ENCODE data around the gene TGM3.

Gene TGM3

DNA sequence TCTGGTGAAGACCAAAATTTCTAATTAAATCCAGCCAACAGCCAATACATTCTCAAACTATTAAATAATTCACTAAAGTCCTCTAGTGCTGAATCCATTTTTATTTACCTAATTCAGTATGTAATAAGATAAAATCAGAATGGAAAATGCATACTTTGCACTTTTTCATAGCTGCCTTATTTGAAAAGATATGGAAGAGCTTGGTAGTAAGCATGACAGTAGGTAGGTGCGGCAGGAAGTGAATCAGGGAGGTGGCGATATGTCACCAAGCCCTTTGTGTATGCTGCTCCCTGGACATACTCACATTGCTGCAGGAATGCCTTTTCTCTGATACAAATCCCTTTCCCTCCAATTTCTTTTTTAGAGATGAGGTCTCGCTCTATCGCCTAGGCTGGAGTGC lies 10.2 kb upstream of the TGM3 start:
- no peak for DNase-seq

DNA sequence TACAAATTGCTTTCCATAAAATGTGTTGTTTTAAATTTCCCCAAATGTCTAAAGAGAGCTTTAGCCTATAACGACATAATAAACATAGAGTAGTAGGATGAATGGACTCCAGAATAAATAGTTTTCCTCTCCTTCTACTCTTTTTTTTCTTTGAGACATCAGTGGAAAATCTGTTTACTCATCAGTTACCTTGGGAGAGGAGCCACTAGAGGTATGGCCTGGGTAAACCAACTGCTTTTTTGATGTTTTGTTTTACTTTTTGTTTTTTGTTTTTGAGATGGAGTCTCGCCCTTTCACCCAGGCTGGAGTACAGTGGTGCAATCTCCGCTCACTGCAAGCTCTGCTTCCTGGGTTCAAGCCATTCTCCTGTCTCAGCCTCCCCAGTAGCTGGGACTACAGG lies 8.3 kb upstream of the TGM3 start:
- no peak for DNase-seq

DNA sequence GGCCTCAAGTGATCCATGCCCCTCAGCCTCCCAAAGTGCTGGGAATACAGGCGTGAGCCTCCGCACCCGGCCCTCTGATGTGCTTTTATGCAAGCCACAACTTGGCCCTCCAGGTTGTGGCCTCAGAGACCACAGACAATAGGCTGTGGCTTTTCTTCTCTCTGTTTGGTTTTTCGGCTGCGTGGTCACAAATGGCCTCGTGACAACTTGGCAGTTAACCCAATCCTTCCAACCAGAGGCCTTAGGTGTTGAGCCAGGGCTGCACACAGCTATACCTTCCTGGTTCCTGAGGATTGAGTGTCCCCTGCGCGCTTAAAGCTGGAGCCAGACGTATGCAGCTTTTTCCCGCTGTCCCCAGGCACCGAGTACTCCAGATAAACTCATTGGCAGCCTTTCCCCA lies 6.3 kb upstream of the TGM3 start:
- no peak for DNase-seq

DNA sequence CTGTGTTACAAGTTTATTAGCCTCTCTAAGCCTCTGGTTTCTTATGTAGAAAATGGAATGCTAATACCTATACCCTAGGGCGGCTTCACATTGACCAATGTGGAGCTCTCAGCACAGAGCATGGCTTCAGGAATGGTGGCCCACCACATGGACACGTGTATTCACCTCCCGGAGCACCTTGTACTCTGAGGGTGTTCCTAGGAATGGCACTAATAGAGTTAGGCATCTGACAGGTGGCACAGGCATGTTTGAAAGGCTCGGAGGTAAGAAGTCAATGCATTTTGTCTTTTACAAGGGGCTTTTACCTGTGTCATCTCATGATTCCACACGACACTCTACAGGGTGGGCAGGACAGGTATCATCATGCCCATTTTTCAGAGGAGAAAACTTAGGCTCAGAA lies 5.3 kb upstream of the TGM3 start:
- no peak for DNase-seq

DNA sequence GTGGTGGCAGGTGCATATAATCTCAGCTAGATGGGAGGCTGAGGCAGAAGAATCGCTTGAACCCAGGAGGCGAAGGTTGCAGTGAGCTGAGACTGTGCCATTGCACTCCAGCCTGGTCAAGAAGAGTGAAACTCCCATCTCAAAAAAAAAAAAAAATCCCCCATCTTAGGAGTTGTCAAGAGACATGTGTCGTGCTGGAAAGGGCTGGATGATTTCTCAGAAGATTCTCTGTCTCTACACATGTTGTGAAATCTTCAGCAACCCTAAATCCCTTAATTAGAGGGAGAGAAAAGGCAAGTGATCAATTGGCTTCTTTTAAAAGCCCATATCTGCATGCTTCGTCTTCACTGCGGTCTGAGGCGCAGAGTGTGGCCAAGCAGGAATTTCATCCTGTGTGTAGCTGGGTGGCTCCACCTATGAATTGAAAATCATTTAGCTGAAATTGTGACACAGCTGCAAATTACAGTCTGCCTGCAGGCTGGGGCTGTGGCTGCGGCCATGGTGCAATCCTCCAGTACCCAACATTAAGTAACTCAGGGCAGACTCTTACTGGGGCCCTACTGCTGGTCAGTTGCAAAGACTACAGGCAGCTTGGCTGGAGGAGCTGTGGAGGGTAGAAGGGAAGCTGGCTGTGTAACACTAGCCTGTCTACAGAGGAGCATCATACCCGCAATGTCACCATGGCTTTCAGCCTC lies 3.2 kb upstream of the TGM3 start:
- DNase-seq = no peak

DNA sequence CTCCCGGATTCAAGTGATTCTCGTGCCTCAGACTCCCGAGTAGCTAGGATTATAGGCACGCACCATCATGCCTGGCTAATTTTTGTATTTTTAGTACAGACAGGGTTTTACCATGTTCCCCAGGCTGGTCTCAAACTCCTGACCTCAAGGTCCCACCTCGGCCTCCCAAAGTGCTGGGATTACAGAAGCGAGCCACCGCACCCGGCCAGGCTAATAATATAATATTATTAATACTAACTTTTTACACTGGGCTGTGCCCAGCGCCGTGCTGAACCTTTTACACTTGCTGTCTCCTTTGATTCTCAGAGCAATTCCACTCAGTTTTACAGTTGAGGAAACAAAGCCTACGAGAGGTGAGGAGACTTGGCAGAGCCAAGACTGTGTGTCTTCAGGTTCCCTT lies 2.3 kb upstream of the TGM3 start:
- no peak for DNase-seq

DNA sequence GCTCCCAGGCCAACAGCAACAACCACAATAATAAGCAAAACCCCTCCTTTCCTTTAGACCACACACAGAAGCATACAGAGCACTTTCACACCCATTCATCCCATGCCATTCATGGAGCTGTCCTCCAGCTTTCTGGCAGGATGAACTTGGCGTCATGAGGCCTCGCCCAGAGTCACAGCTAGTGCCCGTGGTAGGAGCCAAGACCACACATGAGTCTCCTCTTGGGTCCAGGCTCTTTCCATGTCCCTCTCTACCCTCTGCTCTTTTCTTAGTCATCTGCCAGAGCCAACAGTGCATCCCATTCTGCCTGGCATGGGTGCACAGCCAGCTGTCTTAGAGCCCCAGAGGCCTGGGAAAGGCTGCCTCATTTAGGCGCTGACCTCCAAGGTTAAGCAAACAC lies 1.8 kb upstream of the TGM3 start:
- DNase-seq = no peak

DNA sequence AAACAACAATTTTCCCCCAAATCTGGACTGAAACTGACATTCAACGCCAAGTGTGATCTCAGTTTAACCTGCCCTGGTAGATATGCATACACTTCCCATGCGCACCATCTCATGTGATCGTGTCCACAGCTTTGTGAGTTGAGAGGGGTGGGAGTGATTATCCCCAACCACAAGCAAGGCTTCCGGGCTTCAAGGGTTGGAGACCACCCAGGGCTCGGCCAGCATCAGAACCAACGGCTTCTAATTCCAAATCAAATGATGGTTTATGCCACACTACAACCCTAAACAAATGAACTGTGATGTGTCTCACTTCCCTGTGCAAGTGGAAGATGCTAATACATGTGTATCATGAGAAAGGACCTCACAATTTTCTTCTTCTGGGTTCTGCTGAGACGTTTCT lies 515 bp upstream of the TGM3 start:
- no peak for DNase-seq

DNA sequence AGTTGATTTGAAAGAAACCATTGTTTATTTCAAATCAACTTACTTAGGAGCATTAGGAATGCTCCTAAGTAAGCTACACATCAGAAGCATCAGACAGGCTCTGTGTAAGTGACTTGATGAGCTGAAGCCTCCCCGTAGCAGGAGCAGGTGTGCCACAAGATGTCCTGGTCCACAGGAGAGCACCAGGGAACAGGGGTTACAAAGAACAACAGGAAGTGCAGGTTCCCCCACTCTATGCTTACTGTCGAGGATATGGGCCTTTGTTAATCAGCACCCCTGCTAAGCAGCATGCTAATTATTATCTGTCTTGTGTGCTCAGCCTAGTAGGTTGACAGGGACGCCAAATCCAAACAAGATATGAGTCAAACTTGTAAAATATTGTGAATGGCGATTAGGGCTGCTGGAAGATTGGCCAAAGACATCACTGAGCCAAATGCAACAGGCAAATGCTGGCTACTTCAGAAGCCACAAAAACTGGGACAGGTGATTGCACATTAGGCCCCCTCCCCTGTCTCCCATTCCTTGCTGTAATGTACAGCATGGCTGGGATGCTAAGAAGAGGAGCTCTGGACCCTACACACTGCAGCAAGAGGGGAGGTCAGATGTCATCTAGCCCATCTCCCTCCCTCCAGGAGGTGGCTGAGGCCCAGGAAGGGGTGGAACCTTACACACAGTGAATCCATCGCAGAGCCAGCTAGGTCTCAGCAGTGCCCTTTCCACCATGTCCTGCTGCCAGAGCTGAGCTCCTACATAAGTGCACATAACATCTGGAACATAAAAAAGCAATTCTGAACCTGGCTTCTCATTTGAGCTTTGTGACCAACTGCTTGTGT lies 939 bp downstream of the TGM3 start:
- no peak for DNase-seq

DNA sequence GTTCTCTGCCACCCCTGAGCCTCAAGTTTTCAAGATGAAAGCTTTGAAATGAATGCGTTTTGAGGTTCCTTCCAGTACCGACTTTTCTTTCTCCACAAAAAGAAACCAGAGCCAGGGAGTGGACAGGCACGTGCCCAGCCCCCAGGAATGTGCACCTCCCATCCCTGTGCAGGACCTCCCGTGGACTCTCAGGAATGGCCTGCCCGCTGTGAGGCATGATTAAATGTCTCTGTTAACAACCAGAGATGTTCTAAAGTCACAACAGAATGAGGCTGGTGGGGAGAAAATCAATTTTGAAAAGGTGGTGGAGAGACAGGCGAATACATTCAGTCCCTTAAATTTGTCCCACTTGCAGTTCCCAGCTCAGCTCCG lies 1.5 kb downstream of the TGM3 start:
- no peak for DNase-seq

DNA sequence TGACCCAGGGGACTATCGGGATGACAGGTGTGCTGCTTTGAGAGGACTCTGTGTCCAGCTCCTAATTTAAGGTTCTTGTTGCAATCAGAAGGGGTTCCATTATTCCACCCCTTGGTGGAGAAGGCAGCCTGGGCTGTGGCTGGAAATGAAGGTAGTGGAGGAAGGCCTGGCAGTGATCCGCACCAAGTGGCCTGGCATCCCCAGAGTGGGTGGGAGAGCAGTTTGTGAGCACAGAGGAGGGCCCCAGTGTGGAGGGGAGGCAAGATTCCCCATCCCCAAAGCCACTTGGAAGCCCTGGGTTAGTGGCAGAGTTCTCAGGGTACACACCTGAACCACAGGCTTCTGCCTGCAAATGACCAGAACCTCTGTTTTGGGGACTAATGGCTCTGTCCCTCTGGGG lies 2.3 kb downstream of the TGM3 start:
- no peak for DNase-seq

DNA sequence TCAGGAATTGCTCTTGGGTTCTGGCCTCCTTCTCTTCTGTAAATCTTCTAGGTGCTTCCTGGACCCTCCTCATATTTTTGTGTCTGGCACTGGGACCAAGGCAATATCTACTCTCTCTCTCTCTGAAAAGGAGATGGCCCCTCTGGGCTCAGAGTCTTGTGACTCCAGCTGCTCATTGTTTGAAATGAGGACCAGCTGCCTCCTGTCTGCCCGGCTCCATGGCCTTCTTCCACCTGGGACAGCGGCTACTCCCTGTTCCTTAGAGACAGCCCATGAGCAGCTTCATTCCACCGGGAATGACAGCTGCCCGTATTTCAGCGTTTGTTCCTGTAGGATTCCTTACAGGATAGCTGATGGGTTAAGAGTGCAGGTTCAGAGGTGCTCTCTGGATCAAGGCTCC lies 2.9 kb downstream of the TGM3 start:
- DNase-seq = no peak

DNA sequence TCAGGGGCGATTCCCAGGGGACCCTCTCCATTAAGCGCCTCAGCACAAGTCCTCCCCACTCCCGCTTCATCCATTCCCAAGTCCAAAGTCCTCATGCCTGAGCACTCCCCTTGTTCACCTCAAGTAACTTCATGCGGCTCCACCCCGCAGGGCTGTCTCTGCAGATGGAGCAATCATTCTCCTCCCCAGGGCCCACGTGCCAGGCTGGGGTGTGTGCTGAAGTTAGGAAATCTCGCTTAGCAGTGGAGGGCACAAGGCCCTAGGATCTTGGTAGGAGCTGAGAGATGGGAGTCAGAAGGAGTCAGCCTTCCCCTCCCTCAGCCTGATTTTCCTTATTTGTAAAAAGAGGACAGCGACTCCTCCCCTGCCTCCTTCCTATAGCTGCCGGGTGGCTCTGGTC lies 3.5 kb downstream of the TGM3 start:
- no peak for DNase-seq

DNA sequence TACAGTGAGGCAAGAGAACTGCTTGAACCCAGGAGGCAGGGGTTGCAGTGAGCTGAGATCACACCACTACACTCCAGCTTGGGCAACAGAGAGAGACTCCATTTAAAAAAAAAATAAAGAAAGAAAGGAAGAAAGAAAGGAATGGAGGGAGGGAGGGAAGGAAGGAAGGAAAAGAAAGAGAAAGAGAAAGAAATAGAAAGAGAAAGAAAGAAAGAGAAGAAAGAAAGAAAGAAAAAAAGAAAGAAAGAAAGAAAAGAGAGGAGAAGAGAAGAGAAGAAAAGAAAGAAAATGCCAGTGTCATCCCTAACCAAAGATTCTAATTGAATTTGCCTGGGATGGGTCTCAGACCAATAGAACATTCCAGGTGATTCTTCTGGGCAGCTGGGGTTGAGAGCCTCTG lies 4.2 kb downstream of the TGM3 start:
- DNase-seq = no peak

DNA sequence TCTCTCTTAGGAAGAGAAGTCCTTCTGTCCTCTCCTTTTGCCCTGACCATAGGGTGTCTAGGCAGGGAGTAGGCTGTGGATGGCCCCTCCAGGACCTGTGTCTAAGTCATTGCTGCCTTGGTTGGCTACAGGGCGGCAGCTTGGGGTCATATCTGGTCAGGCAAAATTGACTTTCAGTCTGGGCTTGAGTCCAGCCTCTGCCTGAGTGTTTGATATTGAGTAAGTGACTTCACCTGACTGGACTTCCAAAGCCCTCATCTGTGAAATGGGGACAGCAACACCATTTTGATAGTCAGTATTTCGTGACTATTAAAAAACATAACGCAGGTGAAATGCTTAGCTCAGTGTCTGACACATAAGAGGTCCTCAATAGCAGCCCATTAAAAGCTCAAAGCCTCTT lies 4.6 kb downstream of the TGM3 start:
- DNase-seq = no peak

DNA sequence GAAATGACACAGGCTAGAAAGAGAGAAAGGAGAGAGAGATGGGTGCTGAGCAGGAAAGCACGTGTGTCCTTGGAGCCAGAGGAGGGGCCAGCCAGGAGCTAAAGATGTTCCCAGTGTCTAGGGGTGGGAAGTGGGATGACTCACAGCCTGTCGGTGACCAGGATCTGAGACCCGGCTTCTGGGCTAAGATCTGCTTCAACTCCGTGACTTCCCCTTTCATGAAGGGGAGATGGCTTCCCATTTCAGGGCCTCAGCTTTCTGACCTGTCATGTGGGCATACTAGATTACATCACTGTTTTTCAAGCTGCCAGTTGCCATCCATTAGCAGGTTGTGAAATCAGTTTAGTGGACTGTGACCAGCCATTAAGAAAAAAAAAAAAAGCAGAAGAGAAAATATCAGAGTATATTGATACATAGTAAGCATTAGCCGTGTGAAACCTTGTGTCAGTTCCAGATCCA lies 5.4 kb downstream of the TGM3 start:
- no peak for DNase-seq

DNA sequence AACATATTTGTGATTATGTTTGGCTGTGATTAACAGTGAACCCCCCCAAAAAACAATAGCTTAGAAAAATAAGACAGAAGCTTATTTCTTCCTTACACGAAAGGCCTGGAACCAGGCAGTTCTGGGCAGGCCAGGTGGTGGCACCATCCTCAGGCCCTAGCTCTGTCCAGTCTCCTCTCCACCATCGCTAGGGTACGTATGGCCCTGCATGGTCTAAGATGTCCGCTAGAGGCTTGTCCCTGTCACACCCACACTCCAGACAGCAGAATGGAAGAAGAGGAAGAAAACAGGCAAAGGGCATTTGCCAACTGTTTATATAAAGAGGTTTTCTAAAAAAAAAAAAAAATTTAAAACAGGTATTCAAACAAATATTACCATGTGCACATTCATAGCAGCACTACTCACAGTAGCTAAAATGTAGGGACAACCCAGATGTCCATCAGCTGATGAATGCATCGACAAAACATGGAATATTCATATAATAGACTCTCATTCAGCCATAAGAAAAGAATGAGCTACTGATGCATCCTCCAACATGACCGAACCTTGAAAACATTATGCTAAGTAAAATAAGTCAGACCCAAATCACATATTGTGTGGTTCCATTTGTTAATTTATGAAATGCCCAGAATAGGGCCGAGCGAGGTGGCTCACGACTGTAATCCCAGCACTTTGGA lies 6.7 kb downstream of the TGM3 start:
- DNase-seq = no peak

DNA sequence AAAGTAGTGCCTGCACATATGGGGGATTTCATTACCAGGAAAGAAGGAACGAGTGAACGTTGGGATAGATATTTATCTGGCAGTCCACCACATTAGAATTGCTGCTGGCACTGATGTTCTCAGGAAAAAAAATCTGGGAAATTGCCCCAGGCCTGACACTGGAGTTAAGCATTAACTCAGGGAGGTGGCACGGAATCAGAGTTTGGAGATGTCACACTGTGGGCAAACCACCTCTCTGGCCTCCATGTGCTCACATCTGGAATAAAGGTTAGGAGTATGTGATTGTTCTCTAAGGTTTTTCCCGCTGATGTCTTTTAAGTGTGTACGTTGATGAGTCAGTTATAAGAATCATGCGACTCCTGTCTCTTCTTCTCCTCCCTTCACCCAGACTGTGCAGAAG lies 7.9 kb downstream of the TGM3 start:
- DNase-seq = no peak

DNA sequence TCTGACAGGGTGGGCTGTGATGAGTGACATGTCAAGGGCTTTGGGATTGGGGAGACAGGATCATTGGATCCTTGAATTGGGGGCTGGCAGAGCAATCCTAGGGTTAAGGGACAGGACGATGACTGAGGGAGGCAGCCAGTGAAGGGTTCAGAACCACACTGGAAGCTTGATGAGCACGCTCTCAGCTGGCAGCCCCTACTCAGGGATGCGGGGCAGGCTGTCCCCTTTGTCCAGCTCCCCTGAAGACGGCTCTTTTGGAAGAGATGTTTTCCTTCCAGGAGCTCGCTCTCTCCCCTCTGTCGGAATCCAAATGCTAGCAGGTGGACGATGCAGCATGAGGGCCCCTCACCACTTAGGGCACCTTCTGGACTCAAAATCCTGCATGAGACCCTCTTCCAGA lies 8.4 kb downstream of the TGM3 start:
- DNase-seq = no peak

DNA sequence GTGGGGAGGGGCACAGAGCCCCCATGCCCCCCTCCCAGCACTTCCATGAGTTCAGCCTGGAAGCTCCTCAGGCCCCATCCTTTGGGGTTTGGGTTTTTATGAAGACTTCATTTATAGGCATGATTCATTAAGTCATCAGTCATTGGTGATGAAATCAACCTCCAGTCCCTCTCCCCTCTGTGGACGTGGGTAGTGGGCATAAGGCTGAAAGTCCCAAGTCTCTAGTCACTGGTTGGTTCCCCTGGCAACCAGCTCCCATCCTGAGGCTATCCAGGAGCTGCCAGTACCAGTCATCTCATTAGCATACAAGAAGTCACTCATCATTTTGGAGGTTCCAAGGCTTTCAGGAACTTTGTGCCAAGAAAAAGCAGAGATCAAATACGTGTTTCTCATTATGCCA lies 9.2 kb downstream of the TGM3 start:
- DNase-seq = no peak

DNA sequence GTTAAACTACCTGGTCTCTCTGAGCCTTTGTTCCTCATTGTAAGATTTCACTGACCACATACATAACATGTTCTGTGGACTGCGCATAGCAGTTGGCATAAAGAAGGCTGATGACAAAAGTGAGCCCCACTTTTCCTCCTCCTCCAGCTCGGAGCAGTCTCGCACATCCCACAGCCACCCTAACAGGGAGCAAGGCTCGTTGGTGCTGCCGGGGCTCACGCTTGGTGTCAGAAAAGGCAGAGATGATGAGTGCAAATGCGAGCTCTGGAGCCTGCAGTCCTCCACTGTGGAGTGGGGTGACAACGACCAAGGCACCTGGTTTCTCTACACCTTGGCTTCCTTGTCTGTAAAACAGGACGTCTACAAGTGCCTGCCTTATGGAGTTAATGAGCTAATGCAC lies 9.7 kb downstream of the TGM3 start:
- DNase-seq = no peak

DNA sequence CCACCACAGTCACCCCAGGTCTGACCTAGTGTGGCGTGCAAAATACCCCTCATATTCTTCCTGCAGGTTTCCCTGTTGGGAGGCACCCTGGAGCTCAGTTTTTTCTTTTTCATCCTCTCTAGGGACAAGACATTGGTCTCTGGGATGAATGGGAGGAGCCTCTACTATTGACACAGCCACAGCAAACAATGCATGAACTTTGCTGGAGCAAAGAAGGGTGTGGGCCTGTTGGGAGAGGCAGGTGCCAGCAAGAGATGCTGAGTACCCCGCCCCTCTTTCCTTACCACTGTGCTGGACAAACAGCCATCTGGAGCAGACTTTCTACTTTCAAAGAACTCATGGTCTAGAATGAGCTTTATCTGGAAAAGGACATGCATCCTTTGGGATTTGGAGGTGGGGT lies 10.1 kb downstream of the TGM3 start:
- DNase-seq = peak; percentile 10

DNA sequence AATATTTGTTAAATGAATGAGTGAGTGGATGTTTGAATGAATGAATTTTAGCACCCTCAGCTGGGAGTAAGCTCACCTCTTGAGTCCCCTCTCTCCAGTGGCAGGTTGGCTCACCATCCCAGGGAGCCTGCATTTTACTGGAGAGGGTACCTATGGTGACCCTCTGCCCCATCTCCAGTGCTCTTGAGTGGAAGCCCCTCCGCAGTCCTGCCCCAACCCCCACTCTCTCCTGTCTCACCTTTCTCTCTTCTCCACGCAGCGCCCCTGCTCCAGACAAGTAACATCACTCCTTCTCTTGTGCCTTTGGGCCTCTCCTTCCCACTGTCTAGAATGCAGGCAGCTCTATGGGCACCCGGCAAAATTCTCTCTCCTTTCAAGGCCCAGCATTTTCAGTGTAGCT lies 11.3 kb downstream of the TGM3 start:
- DNase-seq = no peak

DNA sequence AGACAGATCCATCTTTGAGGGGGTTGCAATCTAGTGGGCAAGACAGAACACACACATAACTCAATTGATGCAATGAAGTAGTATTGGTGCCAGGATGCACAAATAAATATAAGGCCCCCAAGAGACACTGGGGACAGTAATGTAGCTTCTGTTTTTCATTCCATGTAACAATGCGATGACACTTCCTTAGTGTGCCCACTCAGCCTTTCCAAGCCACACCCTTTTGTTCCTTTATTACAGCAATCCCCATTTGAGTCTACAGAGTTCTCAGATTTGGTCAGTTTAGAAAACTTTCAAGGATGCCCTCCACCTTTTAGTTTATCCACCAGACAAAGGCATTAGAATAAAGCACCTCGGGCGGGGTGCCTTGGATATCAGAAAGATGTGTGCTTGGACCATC lies 15.5 kb downstream of the TGM3 start:
- no peak for DNase-seq

Data from NCI-H2171 (cell line).